Omental fat pad (tissue), 4 donors: ENCODE data around the gene PRR33. TPM values are rescaled to one million over a fixed set of nuclear protein-coding genes. Genes with fewer than 3 reads are reported as not detected.
"Not testable (repeated sequence)": the region's sequence is repeated elsewhere in the genome, so short reads cannot be mapped to it uniquely, and the experiment has no call there.

ENCODE experiments used
- ATAC-seq: fragments of 150-250 bp; one replicate; pipeline ENCODE4 v1.9.1; 2016; ENCODE audit warnings: mild to moderate bottlenecking, moderate library complexity; ENCODE audit not compliant: low FRiP score
- DNase-seq: peaks from one replicate; pipeline ENCODE4 v3.0.0-alpha.2; 2019; ENCODE audit warnings: low spot score
- CTCF ChIP-seq, 3 donors: fragments of 450-650 bp; IDR thresholded peaks; one replicate each; pipeline ENCODE4 v1.5.1; 2016 to 2017; ENCODE audit warnings: antibody characterized with exemption in 3 of 3, mild to moderate bottlenecking in 3 of 3, moderate library complexity in 2 of 3
- total RNA-seq, 4 donors: library from RNA; depleted of rRNA; stranded (reverse); fragments of >200 nt; gene quantifications; one replicate each; pipeline ENCODE4 v1.1.0, GENCODE V29; 2016

Gene PRR33
- not detected for total RNA-seq

DNA sequence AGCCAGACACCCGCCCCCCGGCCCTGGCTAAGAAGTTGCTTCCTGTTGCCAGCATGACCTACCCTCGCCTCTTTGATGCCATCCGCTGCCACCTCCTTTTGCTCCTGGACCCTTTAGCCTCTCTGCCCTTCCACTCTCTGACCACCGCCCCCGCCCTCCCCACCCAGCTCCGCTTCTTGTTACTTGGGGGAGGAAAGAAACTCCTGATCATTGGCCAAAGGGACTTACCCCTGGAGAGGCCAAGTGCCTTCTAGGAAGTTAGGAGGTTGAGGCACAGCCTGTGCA, at the start of gene PRR33:
PRR33 (minus strand) TSS at position 65 of the 285 bp plus-strand sequence. CDS start 1,311 bp downstream, outside the sequence.
- no peak for TF ChIP-seq CTCF (IDR thresholded peaks at IDR 0.05)
- ATAC-seq (no peak), DNase-seq (no peak)

DNA sequence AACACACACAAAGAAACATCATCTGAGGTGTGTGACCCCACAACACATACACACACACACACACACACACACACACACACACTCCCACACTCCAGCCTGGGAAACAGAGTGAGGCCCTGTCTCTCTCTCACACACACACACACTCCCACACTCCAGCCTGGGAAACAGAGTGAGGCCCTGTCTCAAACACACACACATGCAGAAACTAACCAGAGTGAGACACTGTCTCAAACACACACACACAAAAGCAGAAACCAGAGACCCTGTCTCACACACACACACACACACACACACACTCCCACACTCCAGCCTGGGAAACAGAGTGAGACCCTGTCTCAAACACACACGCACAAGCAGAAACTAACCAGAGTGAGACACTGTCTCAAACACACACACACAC, 48.1 kb upstream of the PRR33 start:
- DNase-seq = not testable (repeated sequence)
- ATAC-seq = peak; percentile 70

- no peak for TF ChIP-seq CTCF (IDR thresholded peaks at IDR 0.05)
- no peak for ATAC-seq
- DNase-seq = no peak
Measured at GRCh38 chr11:1939006-1939625, 47.4 kb upstream of the PRR33 start.

DNA sequence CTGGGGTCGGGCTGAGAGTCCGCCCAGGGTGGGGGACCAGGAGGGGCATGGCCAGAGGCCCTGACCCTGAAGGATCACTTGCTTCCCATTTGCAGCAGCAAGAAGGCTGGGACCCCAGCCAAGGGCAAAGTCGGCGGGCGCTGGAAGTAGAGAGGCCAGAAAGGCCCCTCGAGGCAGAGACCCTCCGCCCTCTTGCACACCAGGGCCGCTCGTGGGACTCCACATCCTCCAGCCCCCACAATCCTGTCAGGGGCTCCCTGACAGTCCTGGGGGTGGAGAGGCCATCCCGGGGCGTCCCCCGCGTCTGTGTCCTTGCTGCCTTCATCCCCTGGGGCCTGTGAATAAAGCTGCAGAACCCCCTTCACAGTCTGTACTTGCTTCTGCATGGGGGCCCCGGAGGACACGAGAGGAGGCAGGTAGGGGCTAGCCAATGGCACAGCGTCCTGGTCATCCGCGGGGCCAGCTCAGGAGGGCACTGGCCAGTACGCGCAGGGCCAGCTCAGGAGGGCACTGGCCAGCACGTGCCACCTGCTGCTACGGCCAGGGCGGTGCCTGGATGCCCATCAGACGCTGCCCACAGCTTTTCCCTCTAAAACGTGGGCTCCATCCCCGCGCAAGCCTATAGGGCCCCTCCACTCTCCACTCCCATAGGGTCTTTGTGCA, 46.8 kb upstream of the PRR33 start:
- no peak for TF ChIP-seq CTCF (IDR thresholded peaks at IDR 0.05)
- DNase-seq = no peak
- no peak for ATAC-seq

DNA sequence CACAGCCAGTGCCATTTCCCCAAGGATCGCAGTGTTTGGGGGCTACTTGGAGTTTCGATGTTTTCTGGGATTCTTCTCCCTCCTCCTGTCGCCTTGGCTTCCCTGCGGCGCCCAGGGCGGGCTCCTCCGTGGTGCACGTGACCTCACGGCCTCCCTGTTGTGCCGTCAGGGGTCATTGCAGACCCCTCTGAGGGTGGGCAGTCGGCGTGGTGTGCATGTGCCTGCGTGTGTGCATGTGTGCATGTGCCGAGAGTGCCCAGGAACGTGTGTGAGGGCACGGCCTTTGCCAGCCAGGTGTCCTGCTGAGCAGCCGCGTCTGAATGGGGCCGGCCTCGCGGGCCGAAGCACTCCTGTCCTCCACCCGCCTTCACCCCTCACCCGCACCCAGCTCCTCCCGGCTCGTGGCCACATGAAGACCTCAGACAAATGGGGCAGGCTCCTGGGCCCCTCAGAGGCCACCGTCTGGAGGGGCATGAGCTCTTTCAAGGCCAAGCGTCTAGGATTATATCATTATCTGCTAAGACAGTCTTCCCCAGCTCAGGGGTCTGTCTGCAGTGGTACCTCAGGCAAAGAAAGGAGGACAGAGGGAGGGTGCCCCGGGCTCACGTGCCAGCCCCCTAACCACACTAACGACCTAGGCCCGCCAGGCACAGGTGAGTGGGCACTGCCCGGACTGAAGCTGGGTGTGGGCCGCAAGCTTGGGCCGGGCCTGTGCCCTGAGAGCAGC, 46.1 kb upstream of the PRR33 start:
- DNase-seq (no peak), ATAC-seq (no peak)
- no peak for TF ChIP-seq CTCF (IDR thresholded peaks at IDR 0.05)

- no peak for TF ChIP-seq CTCF (IDR thresholded peaks at IDR 0.05)
- DNase-seq (no peak), ATAC-seq (no peak)
Measured at GRCh38 chr11:1936781-1937615, 45.3 kb upstream of the PRR33 start.
